HepG2 (cell line): Measurements from ENCODE around the gene TMEM151A. TPM values are rescaled to one million over a fixed set of nuclear protein-coding genes. Genes with fewer than 3 reads are reported as not detected.

Experiments
- ARNT ChIP-seq: fragments of 450-650 bp; IDR thresholded peaks from 2 replicates; pipeline ENCODE4 v1.6.1; 2017
- BRF2 ChIP-seq: sonication (generic); formaldehyde crosslinking; IDR thresholded peaks from 2 replicates; pipeline ENCODE4 v1.8.1; 2022; ENCODE audit warnings: mild to moderate bottlenecking, missing genetic modification reagents
- CREB1 ChIP-seq, 2 experiments: fragments of 450-650 bp in 1 of 2; IDR thresholded peaks; 2 replicates each; pipeline ENCODE4 v1.6.1; 2016 to 2017; ENCODE audit warnings: control low read depth in 1 of 2, mild to moderate bottlenecking in 1 of 2, missing compliant biosample characterization in 1 of 2, missing genetic modification characterization in 1 of 2
- FOXM1 ChIP-seq: sonication (generic); formaldehyde crosslinking; IDR thresholded peaks from 2 replicates; pipeline ENCODE4 v1.5.0; 2020; ENCODE audit warnings: missing genetic modification reagents
- HCFC1 ChIP-seq: fragments of 150-350 bp; IDR thresholded peaks from 2 replicates; pipeline ENCODE4 v1.6.1; 2014; ENCODE audit warnings: low read depth, low read length
- HOXD1 ChIP-seq: sonication (generic); formaldehyde crosslinking; IDR thresholded peaks from 2 replicates; pipeline ENCODE4 v1.5.0; 2020; ENCODE audit warnings: missing genetic modification reagents
- KAT7 ChIP-seq: IDR thresholded peaks from 2 replicates; pipeline ENCODE4 v1.6.1; 2018; ENCODE audit warnings: borderline replicate concordance, missing compliant biosample characterization
- RFXAP ChIP-seq: sonication (generic); formaldehyde crosslinking; IDR thresholded peaks from 2 replicates; pipeline ENCODE4 v1.4.0; 2020; ENCODE audit warnings: missing genetic modification reagents, borderline replicate concordance
- TAF15 ChIP-seq: fragments of 200-400 bp; formaldehyde crosslinking; IDR thresholded peaks from one replicate; pipeline ENCODE4 v1.6.1; 2018; ENCODE audit warnings: mild to moderate bottlenecking, low read depth, low read length; ENCODE audit not compliant: poor library complexity, severe bottlenecking
- TMF1 ChIP-seq: sonication (generic); formaldehyde crosslinking; IDR thresholded peaks from 2 replicates; pipeline ENCODE4 v1.8.1; 2022; ENCODE audit warnings: low read depth, missing genetic modification reagents
- ZFX ChIP-seq: sonication (generic); formaldehyde crosslinking; IDR thresholded peaks from 2 replicates; pipeline ENCODE4 v1.4.0; 2020; ENCODE audit warnings: mild to moderate bottlenecking, low read depth, missing genetic modification reagents, moderate library complexity
- ZFY ChIP-seq: sonication (generic); formaldehyde crosslinking; IDR thresholded peaks from 2 replicates; pipeline ENCODE4 v1.4.0; 2020; ENCODE audit warnings: missing genetic modification reagents
- ZNF124 ChIP-seq: sonication (generic); formaldehyde crosslinking; IDR thresholded peaks from 2 replicates; pipeline ENCODE4 v1.4.0; 2020; ENCODE audit warnings: missing genetic modification reagents
- ZNF552 ChIP-seq: sonication (generic); formaldehyde crosslinking; IDR thresholded peaks from 2 replicates; pipeline ENCODE4 v1.9.0; 2022; ENCODE audit warnings: missing genetic modification reagents, mild to moderate bottlenecking, borderline replicate concordance
- ZNF687 ChIP-seq: sonication (generic); formaldehyde crosslinking; IDR thresholded peaks from 2 replicates; pipeline ENCODE4 v1.5.1; 2020; ENCODE audit warnings: mild to moderate bottlenecking, missing genetic modification reagents, moderate library complexity
- polyA plus RNA-seq, 8 experiments: library from polyadenylated mRNA; depleted of rRNA in 3 of 8; stranded (reverse) in 7 of 8; unstranded in 1 of 8; fragments of >200 nt; fragmentation: Illumina TruSeq in 4 of 8; extraction: Trizol in 4 of 8; gene quantifications; 2 replicates each; pipeline versions ENCODE4 v1.2.1 to v1.2.3, GENCODE V29; 2011 to 2016; ENCODE audit warnings: low read depth in 4 of 8, missing spikeins in 1 of 8, mixed read lengths in 1 of 8; ENCODE audit not compliant: insufficient read depth in 1 of 8
- total RNA-seq, 5 experiments: library from RNA; depleted of rRNA; stranded (reverse); fragments of >200 nt; fragmentation: Illumina TruSeq; extraction: Trizol; gene quantifications; 2 replicates each; pipeline ENCODE4 v1.2.3, GENCODE V29; 2016; ENCODE audit warnings: low read depth in 1 of 5
- TF ChIP-seq, protein P1 (sequence below): fragments of 450-650 bp; IDR thresholded peaks from 2 replicates; pipeline ENCODE4 v1.6.1; 2016
- TF ChIP-seq, protein P2 (sequence below): sonication (generic); formaldehyde crosslinking; IDR thresholded peaks from 2 replicates; pipeline ENCODE4 v1.4.0; 2020; ENCODE audit warnings: missing genetic modification reagents
- TF ChIP-seq, protein P3 (sequence below): sonication (generic); formaldehyde crosslinking; IDR thresholded peaks from 2 replicates; pipeline ENCODE4 v1.8.0; 2022; ENCODE audit warnings: mild to moderate bottlenecking, missing genetic modification reagents
- TF ChIP-seq, protein P4 (sequence below): IDR thresholded peaks from 2 replicates; pipeline ENCODE4 v1.6.1; 2018; ENCODE audit warnings: missing genetic modification reagents

Gene TMEM151A
- total and polyA plus RNA-seq, 2 of the 13 experiments (the other 11 are each of a cell fraction or from before 2014, with no cell fraction given), result 0.18 to 0.33 TPM

DNA sequence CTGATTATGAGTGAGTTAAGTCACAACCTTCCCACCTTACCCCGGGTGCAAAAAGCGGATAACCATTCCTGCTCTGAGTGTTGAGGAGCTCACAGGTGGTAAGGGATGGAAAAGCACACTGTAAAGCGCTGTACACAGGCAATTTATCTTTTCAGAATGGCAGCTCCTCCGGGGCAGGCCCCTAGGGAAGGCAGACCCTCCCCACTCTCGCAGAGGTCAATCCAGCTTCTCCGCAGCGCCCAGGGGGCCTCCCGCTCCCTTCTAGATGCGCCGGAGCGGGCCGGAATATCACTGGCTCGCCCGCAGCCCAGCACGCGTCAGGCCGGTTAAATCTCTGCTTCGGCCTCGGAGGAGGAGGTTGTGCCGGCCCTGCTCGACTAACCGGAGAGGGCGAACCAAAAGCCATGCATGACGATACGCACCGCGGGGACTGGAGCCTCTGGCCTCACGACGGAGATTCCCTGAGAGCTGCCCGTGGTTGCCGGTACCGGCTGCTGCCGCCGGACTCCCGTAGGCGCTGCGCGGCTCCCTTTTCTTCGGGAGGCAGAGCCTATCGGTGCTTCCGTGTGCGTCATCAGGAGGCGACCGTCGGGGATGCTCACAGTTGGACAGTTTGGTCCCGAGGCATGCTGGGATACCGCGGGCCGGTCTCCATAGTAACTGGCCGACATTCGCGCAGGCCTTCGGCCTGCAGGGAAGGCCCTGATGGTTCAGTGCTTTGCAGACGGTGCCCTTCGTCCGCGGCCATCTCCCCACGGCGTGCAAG, 53.0 kb downstream of the TMEM151A start, which contains the start of gene BRMS1 (continued):
- TF ChIP-seq, protein P1, sequence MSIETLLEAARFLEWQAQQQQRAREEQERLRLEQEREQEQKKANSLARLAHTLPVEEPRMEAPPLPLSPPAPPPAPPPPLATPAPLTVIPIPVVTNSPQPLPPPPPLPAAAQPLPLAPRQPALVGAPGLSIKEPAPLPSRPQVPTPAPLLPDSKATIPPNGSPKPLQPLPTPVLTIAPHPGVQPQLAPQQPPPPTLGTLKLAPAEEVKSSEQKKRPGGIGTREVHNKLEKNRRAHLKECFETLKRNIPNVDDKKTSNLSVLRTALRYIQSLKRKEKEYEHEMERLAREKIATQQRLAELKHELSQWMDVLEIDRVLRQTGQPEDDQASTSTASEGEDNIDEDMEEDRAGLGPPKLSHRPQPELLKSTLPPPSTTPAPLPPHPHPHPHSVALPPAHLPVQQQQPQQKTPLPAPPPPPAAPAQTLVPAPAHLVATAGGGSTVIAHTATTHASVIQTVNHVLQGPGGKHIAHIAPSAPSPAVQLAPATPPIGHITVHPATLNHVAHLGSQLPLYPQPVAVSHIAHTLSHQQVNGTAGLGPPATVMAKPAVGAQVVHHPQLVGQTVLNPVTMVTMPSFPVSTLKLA, result peak; percentile 50
- TF ChIP-seq HCFC1 (peak; percentile 80), ZNF124 (CRISPR knock-in tag) (peak; percentile 79; the same call in 1 of the 2 replicates), ZNF552 (0 out of 2 replicates have a peak, but pooled peaks have one; percentile 57), RFXAP (peak; percentile 75; the same call in 1 of the 2 replicates), TMF1 (peak; percentile 79; the same call in 1 of the 2 replicates), ARNT (no peak), HOXD1 (CRISPR knock-in tag) (no peak), ZFY (CRISPR knock-in tag) (peak; percentile 95), BRF2 (CRISPR knock-in tag) (peak; percentile 42; the same call in 1 of the 2 replicates), KAT7 (CRISPR knock-in tag) (peak; percentile 31; the same call in 1 of the 2 replicates), ZFX (peak; percentile 98), FOXM1 (CRISPR knock-in tag) (no peak), CREB1 (IDR thresholded peaks at IDR 0.05) (peak; percentile 97), CREB1 (CRISPR knock-in tag; IDR thresholded peaks at IDR 0.05) (peak; percentile 100), ZNF687 (peak; percentile 86), TAF15 (peak; percentile 84)
- TF ChIP-seq, protein P2, sequence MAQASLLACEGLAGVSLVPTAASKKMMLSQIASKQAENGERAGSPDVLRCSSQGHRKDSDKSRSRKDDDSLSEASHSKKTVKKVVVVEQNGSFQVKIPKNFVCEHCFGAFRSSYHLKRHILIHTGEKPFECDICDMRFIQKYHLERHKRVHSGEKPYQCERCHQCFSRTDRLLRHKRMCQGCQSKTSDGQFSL (CRISPR knock-in tag), result no peak
- TF ChIP-seq, protein P3, sequence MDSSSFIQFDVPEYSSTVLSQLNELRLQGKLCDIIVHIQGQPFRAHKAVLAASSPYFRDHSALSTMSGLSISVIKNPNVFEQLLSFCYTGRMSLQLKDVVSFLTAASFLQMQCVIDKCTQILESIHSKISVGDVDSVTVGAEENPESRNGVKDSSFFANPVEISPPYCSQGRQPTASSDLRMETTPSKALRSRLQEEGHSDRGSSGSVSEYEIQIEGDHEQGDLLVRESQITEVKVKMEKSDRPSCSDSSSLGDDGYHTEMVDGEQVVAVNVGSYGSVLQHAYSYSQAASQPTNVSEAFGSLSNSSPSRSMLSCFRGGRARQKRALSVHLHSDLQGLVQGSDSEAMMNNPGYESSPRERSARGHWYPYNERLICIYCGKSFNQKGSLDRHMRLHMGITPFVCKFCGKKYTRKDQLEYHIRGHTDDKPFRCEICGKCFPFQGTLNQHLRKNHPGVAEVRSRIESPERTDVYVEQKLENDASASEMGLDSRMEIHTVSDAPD (CRISPR knock-in tag), result 0 out of 2 replicates have a peak, but pooled peaks have one; percentile 48
- TF ChIP-seq, protein P4, sequence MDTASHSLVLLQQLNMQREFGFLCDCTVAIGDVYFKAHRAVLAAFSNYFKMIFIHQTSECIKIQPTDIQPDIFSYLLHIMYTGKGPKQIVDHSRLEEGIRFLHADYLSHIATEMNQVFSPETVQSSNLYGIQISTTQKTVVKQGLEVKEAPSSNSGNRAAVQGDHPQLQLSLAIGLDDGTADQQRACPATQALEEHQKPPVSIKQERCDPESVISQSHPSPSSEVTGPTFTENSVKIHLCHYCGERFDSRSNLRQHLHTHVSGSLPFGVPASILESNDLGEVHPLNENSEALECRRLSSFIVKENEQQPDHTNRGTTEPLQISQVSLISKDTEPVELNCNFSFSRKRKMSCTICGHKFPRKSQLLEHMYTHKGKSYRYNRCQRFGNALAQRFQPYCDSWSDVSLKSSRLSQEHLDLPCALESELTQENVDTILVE (CRISPR knock-in tag), result peak; percentile 95
